Gastroesophageal sphincter (tissue), 4 donors: ENCODE data around the gene WNK2. TPM values are rescaled to one million over a fixed set of nuclear protein-coding genes. Genes with fewer than 3 reads are reported as not detected.

Experiments used
- ATAC-seq: fragments of 150-250 bp; one replicate; pipeline ENCODE4 v1.9.1; 2016; ENCODE audit warnings: mild to moderate bottlenecking, moderate library complexity
- H3K27ac ChIP-seq, 4 donors: fragments of 200-600 bp; sonication (generic) in 3 of 4; 1 replicate in 3 of 4; 2 replicates in 1 of 4; pipeline ENCODE4 v1.5.1; 2016 to 2019
- H3K27me3 ChIP-seq: fragments of 200-600 bp; sonication (generic); one replicate; pipeline ENCODE4 v1.5.1; 2019
- H3K36me3 ChIP-seq, 2 donors: fragments of 200-600 bp; sonication (generic); one replicate each; pipeline ENCODE4 v1.5.1; 2019; ENCODE audit warnings: control low read depth in 1 of 2
- H3K4me1 ChIP-seq, 3 donors: fragments of 200-600 bp; sonication (generic); 1 replicate in 2 of 3; 2 replicates in 1 of 3; pipeline ENCODE4 v1.5.1; 2016 to 2019; ENCODE audit warnings: control low read depth in 2 of 3
- H3K4me3 ChIP-seq, 2 donors: fragments of 200-600 bp; sonication (generic); one replicate each; pipeline ENCODE4 v1.5.1; 2019; ENCODE audit warnings: mild to moderate bottlenecking in 1 of 2, moderate library complexity in 1 of 2
- H3K9me3 ChIP-seq, 3 donors: fragments of 200-600 bp; sonication (generic); one replicate each; pipeline ENCODE4 v1.5.1; 2017 to 2019; ENCODE audit warnings: control low read depth in 2 of 3
- EP300 ChIP-seq: sonication (generic); formaldehyde crosslinking; IDR thresholded peaks from one replicate; pipeline ENCODE4 v1.6.1; 2017; ENCODE audit warnings: antibody characterized with exemption, mild to moderate bottlenecking
- POLR2A ChIP-seq, 2 donors: fragments of 450-650 bp; IDR thresholded peaks; one replicate each; pipeline ENCODE4 v1.6.1; 2017; ENCODE audit warnings: antibody characterized with exemption in 2 of 2, mild to moderate bottlenecking in 2 of 2, moderate library complexity in 1 of 2
- POLR2AphosphoS5 ChIP-seq: sonication (generic); formaldehyde crosslinking; IDR thresholded peaks from one replicate; pipeline ENCODE4 v1.6.1; 2017; ENCODE audit warnings: antibody characterized with exemption
- WGBS, 2 donors: methylation state at CpG; one replicate each; pipeline ENCODE4 v1.1.5; 2018; ENCODE audit warnings: low coverage in 1 of 2; 5-methylcytosine and 5-hydroxymethylcytosine counted together
- total RNA-seq, 4 donors: library from RNA; depleted of rRNA; stranded (reverse); fragments of >200 nt; gene quantifications; one replicate each; pipeline ENCODE4 v1.1.0, GENCODE V29; 2016
- TF ChIP-seq, protein P1 (sequence below), 4 experiments: fragments of 200-600 bp in 2 of 4; fragments of 450-650 bp in 2 of 4; sonication (generic) in 1 of 4; IDR thresholded peaks; one replicate each; pipeline ENCODE4 v1.5.1; 2017 to 2019; ENCODE audit warnings: antibody characterized with exemption in 4 of 4, mild to moderate bottlenecking in 2 of 4, moderate library complexity in 2 of 4

Gene WNK2
- total RNA-seq, 4 donors from 2014 or later: 26.8 to 104 (median 48.6) TPM

DNA sequence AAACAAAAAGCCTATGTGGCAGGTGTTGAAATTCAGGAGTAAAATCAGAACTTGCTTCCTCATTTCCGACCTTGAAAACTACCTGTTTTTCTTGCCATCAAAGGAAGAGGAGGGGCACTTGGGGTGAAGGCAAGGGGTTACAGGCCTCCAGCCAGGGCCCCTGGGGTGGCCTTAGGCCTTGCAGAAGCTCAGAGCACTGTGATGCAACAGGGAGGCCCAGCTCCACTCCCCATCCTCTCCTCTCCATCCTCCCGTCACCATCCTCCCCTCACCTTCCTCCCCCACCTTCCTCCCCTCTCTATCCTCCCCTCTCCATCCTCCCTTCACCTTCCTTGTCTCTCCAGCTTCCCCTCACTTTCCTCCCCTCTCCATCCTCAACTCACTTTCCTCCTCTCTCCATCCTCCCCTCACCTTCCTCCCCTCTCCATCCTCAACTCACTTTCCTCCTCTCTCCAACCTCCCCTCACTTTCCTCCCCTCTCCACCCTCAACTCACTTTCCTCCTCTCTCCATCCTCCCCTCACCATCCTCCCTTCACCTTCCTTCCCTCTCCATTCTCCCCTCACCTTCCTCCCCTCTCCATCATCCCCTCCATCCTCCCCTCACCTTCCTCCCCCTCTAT, 111.6 kb downstream of the WNK2 start:
- H3K4me3 ChIP-seq: no peak overlapping the region
- ATAC-seq: no peak
- H3K36me3 ChIP-seq: peaks cover 0 to 45% of the 10 kb centered on the region in 2 donors
- no peak overlapping the region for H3K27ac ChIP-seq
- H3K4me1 ChIP-seq: peaks cover 0 to 7% (median 0%) of the 10 kb centered on the region in 3 donors
- no peak for TF ChIP-seq EP300
- TF ChIP-seq POLR2AphosphoS5: no peak
- TF ChIP-seq, protein P1, sequence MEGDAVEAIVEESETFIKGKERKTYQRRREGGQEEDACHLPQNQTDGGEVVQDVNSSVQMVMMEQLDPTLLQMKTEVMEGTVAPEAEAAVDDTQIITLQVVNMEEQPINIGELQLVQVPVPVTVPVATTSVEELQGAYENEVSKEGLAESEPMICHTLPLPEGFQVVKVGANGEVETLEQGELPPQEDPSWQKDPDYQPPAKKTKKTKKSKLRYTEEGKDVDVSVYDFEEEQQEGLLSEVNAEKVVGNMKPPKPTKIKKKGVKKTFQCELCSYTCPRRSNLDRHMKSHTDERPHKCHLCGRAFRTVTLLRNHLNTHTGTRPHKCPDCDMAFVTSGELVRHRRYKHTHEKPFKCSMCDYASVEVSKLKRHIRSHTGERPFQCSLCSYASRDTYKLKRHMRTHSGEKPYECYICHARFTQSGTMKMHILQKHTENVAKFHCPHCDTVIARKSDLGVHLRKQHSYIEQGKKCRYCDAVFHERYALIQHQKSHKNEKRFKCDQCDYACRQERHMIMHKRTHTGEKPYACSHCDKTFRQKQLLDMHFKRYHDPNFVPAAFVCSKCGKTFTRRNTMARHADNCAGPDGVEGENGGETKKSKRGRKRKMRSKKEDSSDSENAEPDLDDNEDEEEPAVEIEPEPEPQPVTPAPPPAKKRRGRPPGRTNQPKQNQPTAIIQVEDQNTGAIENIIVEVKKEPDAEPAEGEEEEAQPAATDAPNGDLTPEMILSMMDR (IDR thresholded peaks at IDR 0.05): no peak
- TF ChIP-seq POLR2A (IDR thresholded peaks at IDR 0.05): no peak
- WGBS, 2 donors: 60 to 72% methylated on average over 2 of the region's 2 CpGs
- no peaks in the 10 kb centered on the region for H3K27me3 ChIP-seq
- no peaks in the 10 kb centered on the region for H3K9me3 ChIP-seq

DNA sequence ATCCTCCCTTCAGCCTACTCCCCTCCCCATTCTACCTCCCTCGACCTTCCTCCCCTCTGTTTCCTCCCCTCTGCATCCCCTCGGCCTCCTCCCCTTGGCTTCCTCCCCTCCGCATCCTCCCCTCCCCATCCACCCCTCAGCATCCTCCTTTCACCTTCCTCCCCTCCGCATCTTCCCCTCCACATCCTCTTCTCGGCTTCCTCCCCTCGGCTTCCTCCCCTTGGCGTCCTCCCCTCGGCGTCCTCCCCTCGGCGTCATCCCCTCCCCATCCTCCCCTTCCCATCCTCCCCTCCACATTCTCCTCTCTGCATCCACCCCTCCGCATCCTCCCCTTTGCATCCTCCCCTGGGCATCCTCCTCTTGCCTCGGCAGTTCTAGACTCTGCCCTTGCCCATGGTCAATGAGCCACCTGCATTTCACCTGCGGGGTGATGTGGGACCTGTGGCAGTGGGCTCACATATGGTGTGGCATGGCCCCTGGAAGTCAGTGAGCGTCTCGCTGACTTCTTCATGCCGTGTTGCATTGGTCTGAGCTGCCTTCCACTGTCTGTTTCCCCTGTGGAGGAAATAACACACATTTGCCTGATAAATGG, 113.0 kb downstream of the WNK2 start:
- TF ChIP-seq, protein P1 (IDR thresholded peaks at IDR 0.05): no peak
- TF ChIP-seq POLR2AphosphoS5 (no peak), EP300 (no peak), POLR2A (IDR thresholded peaks at IDR 0.05) (no peak)
- Histone ChIP-seq H3K9me3 (no peaks in the 10 kb centered on the region), H3K27ac (no peak overlapping the region), H3K4me3 (no peak overlapping the region), H3K27me3 (no peaks in the 10 kb centered on the region), H3K4me1 (peaks cover 0 to 12% (median 0%) of the 10 kb centered on the region in 3 donors), H3K36me3 (peaks cover 0 to 47% of the 10 kb centered on the region in 2 donors)
- no peak for ATAC-seq
- WGBS, 2 donors: 57 to 80% methylated on average over 4 to 12 of the region's 17 CpGs

DNA sequence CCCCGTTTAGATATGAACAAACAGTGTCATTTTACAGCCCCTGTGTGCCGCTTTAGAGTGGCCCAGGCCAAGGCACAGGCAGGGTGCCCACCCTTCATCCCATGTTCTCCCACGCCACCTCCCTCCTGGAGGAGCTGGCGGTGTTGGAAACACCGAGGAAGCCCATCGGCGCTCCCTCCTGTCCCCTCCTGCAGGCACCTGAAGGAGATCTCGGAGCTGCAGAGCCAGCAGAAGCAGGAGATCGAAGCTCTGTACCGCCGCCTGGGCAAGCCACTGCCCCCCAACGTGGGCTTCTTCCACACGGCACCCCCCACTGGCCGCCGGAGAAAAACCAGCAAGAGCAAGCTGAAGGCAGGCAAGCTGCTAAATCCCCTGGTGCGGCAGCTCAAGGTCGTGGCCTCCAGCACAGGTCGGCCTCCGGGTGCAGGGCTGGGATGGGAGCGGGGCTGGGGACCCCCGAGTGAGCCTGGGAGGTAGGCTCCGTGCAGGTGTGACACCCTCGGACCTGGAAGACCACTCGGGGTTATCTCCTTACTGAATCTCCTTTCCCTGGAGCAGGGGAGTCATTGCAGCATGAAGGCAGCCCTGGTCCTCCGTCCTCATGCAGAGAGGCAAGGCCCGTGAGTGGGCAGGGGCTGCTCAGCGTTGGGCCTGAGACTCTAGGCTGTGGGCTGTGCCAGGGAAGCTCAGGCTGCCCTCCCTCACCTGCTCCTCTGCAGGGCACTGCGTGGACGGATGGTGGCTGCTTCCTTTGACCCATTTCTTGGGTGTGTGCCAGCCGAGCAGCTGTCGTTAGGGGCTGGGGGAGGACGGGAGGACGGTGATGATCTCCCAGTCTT, 113.9 kb downstream of the WNK2 start:
- H3K27ac ChIP-seq: no peak overlapping the region
- no peak for TF ChIP-seq POLR2AphosphoS5
- no peak for TF ChIP-seq EP300
- no peak for TF ChIP-seq POLR2A (IDR thresholded peaks at IDR 0.05)
- TF ChIP-seq, protein P1 (IDR thresholded peaks at IDR 0.05): no peak
- H3K36me3 ChIP-seq: peaks cover 0 to 40% of the 10 kb centered on the region in 2 donors
- H3K4me1 ChIP-seq: peaks cover 0 to 18% (median 0%) of the 10 kb centered on the region in 3 donors
- H3K9me3 ChIP-seq: no peaks in the 10 kb centered on the region
- WGBS, 2 donors: 80 to 83% methylated on average over 1 to 4 of the region's 33 CpGs
- ATAC-seq: no peak
- H3K4me3 ChIP-seq: no peak overlapping the region
- no peaks in the 10 kb centered on the region for H3K27me3 ChIP-seq

DNA sequence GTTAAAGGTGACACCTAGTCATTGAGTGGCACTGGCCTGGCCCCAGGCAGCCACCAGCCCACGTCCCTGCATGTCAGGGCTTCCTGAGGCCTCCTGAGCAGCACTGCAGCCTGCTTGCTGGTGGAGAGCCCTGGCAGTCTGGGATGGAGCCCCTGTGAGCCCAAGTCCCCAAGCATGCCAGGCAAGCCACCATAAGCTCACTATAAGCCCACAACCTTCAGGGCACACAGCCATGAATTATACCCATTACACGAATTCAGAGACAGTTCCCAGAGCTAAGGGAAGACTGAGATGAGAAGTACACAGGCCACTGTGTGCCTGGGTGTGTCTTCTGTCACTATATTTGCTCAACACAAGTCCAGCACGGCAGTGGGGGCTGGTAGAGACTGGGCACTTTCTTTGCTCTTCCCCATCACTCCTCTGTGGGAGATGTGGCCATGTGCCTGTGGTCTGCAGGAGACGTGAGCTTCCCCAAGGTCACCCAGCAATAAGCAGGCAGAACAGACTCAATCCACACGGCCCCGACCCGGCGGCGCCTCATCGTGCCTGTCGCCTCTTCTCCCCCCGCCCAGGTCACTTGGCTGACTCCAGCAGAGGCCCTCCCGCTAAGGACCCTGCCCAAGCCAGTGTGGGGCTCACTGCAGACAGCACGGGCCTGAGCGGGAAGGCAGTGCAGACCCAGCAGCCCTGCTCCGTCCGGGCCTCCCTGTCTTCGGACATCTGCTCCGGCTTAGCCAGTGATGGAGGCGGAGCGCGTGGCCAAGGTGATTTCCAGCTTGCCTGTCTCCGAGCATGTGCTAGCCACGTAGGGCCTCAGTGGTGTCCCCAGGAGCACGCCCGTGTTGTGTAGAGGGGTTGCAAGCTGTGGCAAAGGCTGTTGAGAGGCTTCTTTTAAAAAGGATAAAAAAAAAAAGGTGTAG, 114.8 kb downstream of the WNK2 start:
- H3K4me1 ChIP-seq: peaks cover 0 to 18% (median 0%) of the 10 kb centered on the region in 3 donors
- no peaks in the 10 kb centered on the region for H3K9me3 ChIP-seq
- WGBS, 2 donors: 33% methylated on average over 1 of the region's 26 CpGs; no CpG with 5 or more reads in 1 of the 2 donors
- peaks cover 0 to 31% of the 10 kb centered on the region in 2 donors for H3K36me3 ChIP-seq
- H3K4me3 ChIP-seq: no peak overlapping the region
- H3K27me3 ChIP-seq: no peaks in the 10 kb centered on the region
- no peak for ATAC-seq
- no peak for TF ChIP-seq EP300
- no peak overlapping the region for H3K27ac ChIP-seq
